ENCODE results near the gene POU4F1. TPM values are rescaled to one million over a fixed set of nuclear protein-coding genes. Genes with fewer than 3 reads are reported as not detected.

Gene POU4F1
- total RNA-seq, 4 donors from 2014 or later, result not detected

DNA sequence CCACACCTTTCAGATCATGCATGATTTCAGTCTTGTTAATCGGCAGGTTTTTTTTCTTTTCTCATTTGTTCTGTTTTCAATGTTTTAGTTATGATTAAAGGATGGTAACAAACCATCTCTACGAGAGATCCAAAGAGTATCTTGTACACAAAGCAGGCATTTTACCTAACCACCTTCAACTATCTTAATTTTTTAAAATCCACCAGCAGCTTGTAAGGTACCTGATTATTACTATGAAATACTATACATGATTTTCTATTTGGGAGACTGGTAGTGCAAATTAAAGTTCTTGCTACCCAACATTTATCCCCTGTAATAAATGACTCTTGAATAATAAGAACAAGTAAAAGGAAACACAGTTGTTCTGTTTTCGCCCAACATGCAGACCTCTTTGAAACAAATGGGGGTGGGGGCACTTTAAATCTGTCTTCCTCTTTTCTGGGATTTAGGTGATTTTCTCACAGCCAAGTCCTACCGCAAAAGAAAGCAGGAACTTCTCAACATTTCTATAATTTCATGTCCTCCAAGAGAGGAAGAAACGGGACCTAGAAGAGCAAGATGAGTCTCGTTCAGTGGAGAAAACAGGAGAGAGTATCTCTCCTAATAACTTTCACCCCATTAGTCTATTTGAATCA is 3.6 kb downstream of the POU4F1 start:
- DNase-seq, result no peak
- no peak for ATAC-seq
- H3K27ac ChIP-seq, result no peak overlapping the region
- H3K4me1 ChIP-seq, result peaks cover 4 to 23% of the 10 kb centered on the region in 2 donors
- no peak overlapping the region for H3K4me3 ChIP-seq
- peaks cover 91 to 94% (median 92%) of the 10 kb centered on the region in 3 donors for H3K27me3 ChIP-seq
- H3K36me3 ChIP-seq, result no peaks in the 10 kb centered on the region
- in situ Hi-C loops (cut with MboI; ENCODE audit: low sequenced_read_pairs in 4 of 4) (no loop called here), intact Hi-C loops (cut with DNase I; ENCODE audit: low total_unique reads) (no loop called here)
- TF ChIP-seq POLR2A (IDR thresholded peaks at IDR 0.05) (no peak), CTCF (IDR thresholded peaks at IDR 0.05 in 4 of 5, conservative IDR thresholded peaks at IDR 0.05 in 1 of 5) (no peak)
- H3K9me3 ChIP-seq, result no peaks in the 10 kb centered on the region

DNA sequence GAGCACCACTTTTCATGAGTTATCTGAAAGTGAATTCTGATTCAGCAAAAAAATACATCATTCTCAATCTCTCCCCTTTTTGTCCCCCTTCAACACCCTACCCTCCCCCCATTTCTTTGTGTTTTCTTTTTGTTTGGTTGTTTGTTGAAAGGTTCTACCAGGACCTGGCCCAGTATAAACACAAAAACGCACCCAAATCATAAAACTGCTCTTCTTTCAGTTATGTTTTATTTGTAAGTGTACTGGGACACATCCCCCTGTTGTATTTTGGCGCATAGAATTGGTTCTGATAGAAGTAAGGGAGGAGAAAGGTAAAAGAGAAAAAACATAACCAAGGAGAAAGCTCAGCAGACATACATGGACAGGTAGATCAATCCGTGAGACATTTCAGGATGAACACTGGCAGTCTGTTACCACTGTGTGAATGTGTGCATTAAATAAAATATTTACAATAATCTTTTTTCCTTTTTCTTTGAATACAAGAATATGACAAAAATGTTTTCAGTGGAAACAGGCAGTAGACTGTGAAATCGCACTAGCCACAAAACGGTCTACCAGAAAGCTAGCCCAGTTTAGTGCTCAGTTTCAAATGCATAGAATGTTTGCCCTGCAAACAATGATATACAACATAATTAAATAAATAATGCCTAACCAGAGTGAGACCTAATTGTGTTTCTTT is 4.2 kb downstream of the POU4F1 start:
- DNase-seq (no peak), ATAC-seq (no peak)
- no peaks in the 10 kb centered on the region for H3K9me3 ChIP-seq
- peaks cover 4 to 23% of the 10 kb centered on the region in 2 donors for H3K4me1 ChIP-seq
- H3K27ac ChIP-seq, result no peak overlapping the region
- H3K4me3 ChIP-seq, result no peak overlapping the region
- TF ChIP-seq CTCF (IDR thresholded peaks at IDR 0.05 in 4 of 5, conservative IDR thresholded peaks at IDR 0.05 in 1 of 5) (no peak), POLR2A (IDR thresholded peaks at IDR 0.05) (no peak)
- H3K36me3 ChIP-seq, result no peaks in the 10 kb centered on the region
- H3K27me3 ChIP-seq, result peaks cover 91 to 94% (median 92%) of the 10 kb centered on the region in 3 donors
- intact Hi-C loops (cut with DNase I; ENCODE audit: low total_unique reads) (no loop called here), in situ Hi-C loops (cut with MboI; ENCODE audit: low sequenced_read_pairs in 4 of 4) (no loop called here)

DNA sequence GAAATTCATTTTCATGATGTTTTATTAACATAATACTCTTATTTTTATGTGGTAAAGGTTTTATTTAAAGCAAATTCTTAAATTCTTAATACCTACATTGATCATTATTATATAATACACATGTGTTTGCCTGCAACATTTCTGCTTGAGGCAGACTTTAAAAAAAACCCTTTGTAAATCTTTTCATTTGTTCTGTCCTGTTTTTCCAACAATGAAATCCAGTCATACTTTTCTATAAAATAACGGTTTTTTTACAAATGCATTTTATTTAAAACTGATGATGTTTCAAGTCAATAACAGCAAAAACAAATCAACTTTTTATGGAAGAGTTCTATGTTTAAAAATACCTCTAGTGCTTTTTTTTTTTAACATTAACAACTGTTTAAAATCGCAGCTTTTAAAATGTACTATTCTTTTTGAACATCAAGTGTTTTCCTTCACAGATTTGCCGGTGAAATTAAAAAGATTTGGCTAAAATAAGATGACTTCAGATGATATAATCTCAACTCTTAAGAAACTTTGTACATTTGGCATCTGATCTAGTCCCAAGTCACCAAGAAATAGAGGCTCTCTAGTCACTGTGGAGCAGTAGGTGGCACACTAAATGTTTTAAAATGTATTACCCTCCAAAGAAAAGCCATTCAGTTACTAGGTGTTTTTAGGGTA is 5.1 kb downstream of the POU4F1 start:
- no peaks in the 10 kb centered on the region for H3K9me3 ChIP-seq
- intact Hi-C loops (cut with DNase I; ENCODE audit: low total_unique reads), result no loop called here
- peaks cover 4 to 18% of the 10 kb centered on the region in 2 donors for H3K4me1 ChIP-seq
- no peak overlapping the region for H3K27ac ChIP-seq
- ATAC-seq, result no peak
- H3K4me3 ChIP-seq, result no peak overlapping the region
- H3K36me3 ChIP-seq, result no peaks in the 10 kb centered on the region
- no peak for DNase-seq
- in situ Hi-C loops (cut with MboI; ENCODE audit: low sequenced_read_pairs in 4 of 4), result no loop called here
- TF ChIP-seq POLR2A (IDR thresholded peaks at IDR 0.05), result no peak
- TF ChIP-seq CTCF (IDR thresholded peaks at IDR 0.05 in 4 of 5, conservative IDR thresholded peaks at IDR 0.05 in 1 of 5), result no peak
- H3K27me3 ChIP-seq, result peaks cover 91 to 94% (median 94%) of the 10 kb centered on the region in 3 donors

DNA sequence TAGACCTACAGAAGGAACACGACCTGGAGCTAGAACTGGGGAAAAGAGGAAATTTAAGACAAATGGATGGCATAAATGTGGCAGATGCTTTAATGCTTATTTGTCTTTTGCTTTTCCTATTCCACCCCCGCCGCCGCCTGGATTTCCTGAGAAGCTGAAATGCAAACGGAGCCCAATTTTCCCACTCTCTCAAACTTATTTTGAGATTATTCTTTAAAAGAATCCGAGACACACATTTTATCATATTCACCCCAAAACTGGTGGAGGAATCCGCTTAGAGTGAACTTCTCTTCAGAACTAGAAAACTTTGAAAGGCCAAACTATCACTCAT is 5.8 kb downstream of the POU4F1 start:
- H3K4me3 ChIP-seq, result no peak overlapping the region
- intact Hi-C loops (cut with DNase I; ENCODE audit: low total_unique reads), result no loop called here
- H3K9me3 ChIP-seq, result no peaks in the 10 kb centered on the region
- in situ Hi-C loops (cut with MboI; ENCODE audit: low sequenced_read_pairs in 4 of 4), result no loop called here
- H3K4me1 ChIP-seq, result peaks cover 0 to 14% of the 10 kb centered on the region in 2 donors
- H3K27ac ChIP-seq, result no peak overlapping the region
- ATAC-seq (no peak), DNase-seq (no peak)
- H3K27me3 ChIP-seq, result peaks cover 92 to 95% (median 95%) of the 10 kb centered on the region in 3 donors
- TF ChIP-seq POLR2A (IDR thresholded peaks at IDR 0.05) (no peak), CTCF (IDR thresholded peaks at IDR 0.05 in 4 of 5, conservative IDR thresholded peaks at IDR 0.05 in 1 of 5) (no peak)
- H3K36me3 ChIP-seq, result no peaks in the 10 kb centered on the region

Measured in gastrocnemius medialis (tissue), 4 donors.